Neuronal stem cell (in vitro differentiated cells): Measurements from ENCODE around the gene KCNAB1. TPM values are rescaled to one million over a fixed set of nuclear protein-coding genes. Genes with fewer than 3 reads are reported as not detected.
"Not testable (repeated sequence)": the region's sequence is repeated elsewhere in the genome, so short reads cannot be mapped to it uniquely, and the experiment has no call there.

Experiments used
- DNase-seq: peaks from one replicate; pipeline ENCODE4 v3.0.0-alpha.2; 2013; ENCODE audit warnings: low spot score
- H2AFZ ChIP-seq: one replicate; pipeline ENCODE4 v1.6.1; 2013; ENCODE audit warnings: mild to moderate bottlenecking, low read length, inconsistent platforms
- H2AK5ac ChIP-seq: 2 replicates; pipeline ENCODE4 v1.6.1; 2013; ENCODE audit warnings: low read depth, mild to moderate bottlenecking, inconsistent platforms, low read length, moderate library complexity, mixed read lengths
- H2BK120ac ChIP-seq: 2 replicates; pipeline ENCODE4 v1.6.1; 2013; ENCODE audit warnings: low read depth, mild to moderate bottlenecking, inconsistent platforms, low read length, moderate library complexity, mixed read lengths
- H2BK12ac ChIP-seq: one replicate; pipeline ENCODE4 v1.6.1; 2013; ENCODE audit warnings: low read length, inconsistent platforms
- H2BK15ac ChIP-seq: 2 replicates; pipeline ENCODE4 v1.6.1; 2013; ENCODE audit warnings: mild to moderate bottlenecking, low read length, inconsistent platforms, mixed read lengths
- H2BK5ac ChIP-seq: one replicate; pipeline ENCODE4 v1.6.1; 2013; ENCODE audit warnings: inconsistent platforms, mild to moderate bottlenecking, low read length, moderate library complexity
- H3K14ac ChIP-seq: one replicate; pipeline ENCODE4 v1.6.1; 2013; ENCODE audit warnings: low read length, inconsistent platforms
- H3K18ac ChIP-seq: 2 replicates; pipeline ENCODE4 v1.6.1; 2013; ENCODE audit warnings: low read length, inconsistent platforms
- H3K23ac ChIP-seq: 2 replicates; pipeline ENCODE4 v1.6.1; 2013; ENCODE audit warnings: low read depth, mild to moderate bottlenecking, mixed read lengths, low read length, inconsistent platforms; ENCODE audit not compliant: poor library complexity
- H3K27ac ChIP-seq: replicated peaks from 3 replicates; pipeline ENCODE4 v1.5.1; 2013; ENCODE audit warnings: low read length, inconsistent platforms
- H3K27me3 ChIP-seq, 3 experiments: 2 replicates each; pipeline ENCODE4 v1.6.1; 2013; ENCODE audit warnings: low read length in 3 of 3, mild to moderate bottlenecking in 2 of 3, inconsistent platforms in 1 of 3, low read depth in 1 of 3, mixed read lengths in 1 of 3, moderate library complexity in 1 of 3; ENCODE audit not compliant: control insufficient read depth in 3 of 3, insufficient read depth in 3 of 3
- H3K36me3 ChIP-seq, 2 donors: replicated peaks in 1 of 2; 2 replicates each; pipeline ENCODE4 v1.6.1; 2013; ENCODE audit warnings: low read length in 2 of 2; ENCODE audit not compliant: control insufficient read depth in 2 of 2, insufficient read depth in 2 of 2
- H3K4ac ChIP-seq: 2 replicates; pipeline ENCODE4 v1.6.1; 2013; ENCODE audit warnings: inconsistent platforms, mild to moderate bottlenecking, low read length, moderate library complexity
- H3K4me1 ChIP-seq, 2 donors: 1 replicate in 1 of 2; 2 replicates in 1 of 2; pipeline ENCODE4 v1.6.1; 2013; ENCODE audit warnings: low read length in 2 of 2, low read depth in 1 of 2; ENCODE audit not compliant: control insufficient read depth in 2 of 2, insufficient read depth in 1 of 2
- H3K4me2 ChIP-seq: one replicate; pipeline ENCODE4 v1.6.1; 2013; ENCODE audit warnings: mild to moderate bottlenecking, low read length, inconsistent platforms; ENCODE audit not compliant: insufficient read depth, poor library complexity, severe bottlenecking
- H3K4me3 ChIP-seq, 2 donors: 2 replicates each; pipeline ENCODE4 v1.5.1; 2013; ENCODE audit warnings: low read length in 2 of 2, mild to moderate bottlenecking in 2 of 2, inconsistent platforms in 1 of 2, moderate library complexity in 1 of 2
- H3K79me1 ChIP-seq: one replicate; pipeline ENCODE4 v1.6.1; 2013; ENCODE audit warnings: low read depth, mild to moderate bottlenecking, inconsistent platforms, low read length, moderate library complexity
- H3K9ac ChIP-seq: one replicate; pipeline ENCODE4 v1.6.1; 2013; ENCODE audit warnings: mild to moderate bottlenecking, low read depth, low read length, inconsistent platforms; ENCODE audit not compliant: poor library complexity
- H3K9me3 ChIP-seq, 2 donors: replicated peaks in 1 of 2; 2 replicates each; pipeline versions ENCODE3 to v1.6.1; 2013; ENCODE audit warnings: low read length in 2 of 2, mild to moderate bottlenecking in 2 of 2, inconsistent platforms in 1 of 2, low read depth in 1 of 2, mixed read lengths in 1 of 2, moderate library complexity in 1 of 2; ENCODE audit not compliant: control insufficient read depth in 2 of 2, insufficient read depth in 1 of 2
- H4K8ac ChIP-seq: one replicate; pipeline ENCODE4 v1.6.1; 2013; ENCODE audit warnings: low read depth, mild to moderate bottlenecking, inconsistent platforms, low read length, moderate library complexity
- H4K91ac ChIP-seq: one replicate; pipeline ENCODE4 v1.6.1; 2013; ENCODE audit warnings: low read length, low read depth, mild to moderate bottlenecking, inconsistent platforms; ENCODE audit not compliant: poor library complexity
- WGBS, 2 donors: extraction: QIAGEN DNeasy Blood & Tissue Kit; methylation state at CpG; one replicate each; pipeline ENCODE4 v1.1.7; 2013; ENCODE audit warnings: missing lambda C conversion rate in 2 of 2, mixed read lengths in 1 of 2; ENCODE audit not compliant: insufficient read length in 2 of 2, insufficient replicate concordance in 1 of 2; ENCODE audit errors: extremely low coverage in 2 of 2; 5-methylcytosine and 5-hydroxymethylcytosine counted together
- polyA plus RNA-seq, 2 experiments: library from polyadenylated mRNA; stranded (reverse); fragments of 200-250 nt; gene quantifications; one replicate each; pipeline ENCODE4 v1.2.3, GENCODE V29; 2013

The KCNAB1 gene
- polyA plus RNA-seq (2013, experiment 1 of 2): 0.15 TPM
- polyA plus RNA-seq (2013, experiment 2 of 2): 0.07 TPM

- H3K27me3 ChIP-seq: peaks cover 0 to 3% (median 0%) of the 10 kb centered on the region in 3 experiments
- H3K18ac ChIP-seq: no peak within 1 kb of the TSS
- no peak for DNase-seq
- H4K8ac ChIP-seq: no peak within 1 kb of the TSS
- H3K4me2 ChIP-seq: no peak within 1 kb of the TSS
- H3K79me1 ChIP-seq: no peaks in the 10 kb centered on the region
- no peak within 1 kb of the TSS for H2AK5ac ChIP-seq
- H2BK15ac ChIP-seq: no peak within 1 kb of the TSS
- H4K91ac ChIP-seq: no peak within 1 kb of the TSS
- no CpG with 5 or more reads among the region's 19 CpGs for WGBS, 2 donors
- H3K23ac ChIP-seq: no peak within 1 kb of the TSS
- no peak within 1 kb of the TSS for H3K27ac ChIP-seq
- no peaks in the 10 kb centered on the region for H3K36me3 ChIP-seq
- H2BK5ac ChIP-seq: no peak within 1 kb of the TSS
- no peaks in the 10 kb centered on the region for H3K4me1 ChIP-seq
- H3K9me3 ChIP-seq: no peaks in the 10 kb centered on the region
- H2BK12ac ChIP-seq: no peak within 1 kb of the TSS
- no peak within 1 kb of the TSS for H3K4ac ChIP-seq
- no peak within 1 kb of the TSS for H3K4me3 ChIP-seq
- H2AFZ ChIP-seq: no peak within 1 kb of the TSS
- H3K14ac ChIP-seq: no peak within 1 kb of the TSS
- H3K9ac ChIP-seq: no peak within 1 kb of the TSS
- H2BK120ac ChIP-seq: no peak within 1 kb of the TSS
Measured at GRCh38 chr3:156120528-156121251, at the start of gene KCNAB1. Gene KCNAB1 (plus strand): TSS chr3:156120578.

GRCh38 chr3:156071031-156071430, 49.3 kb upstream of the KCNAB1 start:
- Histone ChIP-seq H3K4ac (no peak overlapping the region), H3K4me2 (no peak overlapping the region), H3K4me3 (no peak overlapping the region), H3K27ac (no peak overlapping the region), H2AFZ (no peak overlapping the region), H2AK5ac (no peak overlapping the region), H2BK15ac (no peak overlapping the region), H3K27me3 (no peaks in the 10 kb centered on the region), H2BK5ac (no peak overlapping the region), H2BK12ac (no peak overlapping the region), H3K9me3 (no peaks in the 10 kb centered on the region), H3K79me1 (no peaks in the 10 kb centered on the region), H3K36me3 (no peaks in the 10 kb centered on the region), H3K4me1 (peaks cover 0 to 1% of the 10 kb centered on the region in 2 donors), H3K9ac (no peak overlapping the region), H3K18ac (no peak overlapping the region), H3K14ac (no peak overlapping the region), H4K8ac (no peak overlapping the region), H4K91ac (no peak overlapping the region), H2BK120ac (no peak overlapping the region), H3K23ac (no peak overlapping the region)
- DNase-seq: no peak
- WGBS, 2 donors: no CpG with 5 or more reads among the region's 1 CpG

- not testable (repeated sequence) for H3K23ac ChIP-seq, H3K27ac ChIP-seq, H3K18ac ChIP-seq, H3K4me3 ChIP-seq, H4K8ac ChIP-seq, H3K79me1 ChIP-seq, H3K14ac ChIP-seq, H3K27me3 ChIP-seq, H3K9me3 ChIP-seq, H2AFZ ChIP-seq, H4K91ac ChIP-seq, H3K36me3 ChIP-seq, H2AK5ac ChIP-seq, DNase-seq, H3K9ac ChIP-seq, H2BK5ac ChIP-seq, H2BK120ac ChIP-seq, H2BK12ac ChIP-seq, H3K4ac ChIP-seq, H3K4me1 ChIP-seq, H2BK15ac ChIP-seq, H3K4me2 ChIP-seq
- no CpG with 5 or more reads among the region's 29 CpGs for WGBS, 2 donors
Measured at GRCh38 chr3:156072950-156073657, 47.3 kb upstream of the KCNAB1 start.

- Histone ChIP-seq H2AFZ (no peak overlapping the region), H3K27ac (no peak overlapping the region), H3K4me2 (no peak overlapping the region), H3K4ac (no peak overlapping the region), H4K8ac (no peak overlapping the region), H3K18ac (no peak overlapping the region), H2BK5ac (no peak overlapping the region), H2BK120ac (no peak overlapping the region), H3K14ac (no peak overlapping the region), H3K4me3 (no peak overlapping the region), H3K4me1 (no peaks in the 10 kb centered on the region), H3K9ac (no peak overlapping the region), H2BK12ac (no peak overlapping the region), H2BK15ac (no peak overlapping the region), H4K91ac (no peak overlapping the region), H3K79me1 (no peaks in the 10 kb centered on the region), H3K27me3 (peaks cover 0 to 4% (median 0%) of the 10 kb centered on the region in 3 experiments), H2AK5ac (no peak overlapping the region), H3K23ac (no peak overlapping the region), H3K9me3 (no peaks in the 10 kb centered on the region), H3K36me3 (no peaks in the 10 kb centered on the region)
- no CpG with 5 or more reads among the region's 3 CpGs for WGBS, 2 donors
- no peak for DNase-seq
Measured at GRCh38 chr3:156090126-156090525, 30.3 kb upstream of the KCNAB1 start.
